ENCODE measurements around the gene NFX1.
"Not testable (repeated sequence)": the region's sequence is repeated elsewhere in the genome, so short reads cannot be mapped to it uniquely, and the experiment has no call there.

Gene NFX1

DNA sequence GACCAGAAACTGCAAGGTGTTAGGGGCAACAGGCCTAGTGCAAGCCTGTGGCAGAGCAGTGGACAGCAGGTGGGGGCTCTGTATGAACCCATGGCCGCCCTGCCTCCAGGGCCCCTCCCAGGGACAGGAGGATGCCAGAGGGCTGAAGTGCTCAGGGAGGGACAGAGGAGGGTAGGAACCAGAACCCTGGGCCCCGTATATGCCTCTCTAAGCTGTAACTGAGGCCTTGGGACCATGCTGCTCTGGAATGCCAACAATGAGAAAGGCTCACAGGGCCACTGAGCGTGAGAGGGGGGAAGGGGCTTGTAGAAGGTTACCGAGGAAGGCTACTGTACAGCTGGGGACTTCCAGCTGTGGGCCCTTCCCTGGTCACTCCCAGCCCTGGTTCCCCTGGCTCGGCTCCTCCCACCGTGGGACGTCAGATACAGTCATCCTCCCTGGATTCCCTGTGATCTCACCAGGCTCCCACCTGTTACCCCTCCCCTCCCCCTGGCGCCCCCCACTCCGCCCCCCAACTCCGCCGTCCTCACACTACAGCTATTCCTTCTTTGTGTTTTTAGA is 91.0 kb downstream of the NFX1 start:
- no peak; the same call in 1 of the 3 replicates for ATAC-seq
- no peak for TF ChIP-seq ZNF565 (CRISPR knock-in tag; conservative IDR thresholded peaks at IDR 0.05; ENCODE audit: low read depth)
- no peak for TF ChIP-seq OSR1 (CRISPR knock-in tag; IDR thresholded peaks at IDR 0.05)
- no peak for TF ChIP-seq ZNF8 (CRISPR knock-in tag; IDR thresholded peaks at IDR 0.05)
- TF ChIP-seq TOX (CRISPR knock-in tag; IDR thresholded peaks at IDR 0.05; ENCODE audit: borderline replicate concordance): no peak
- no peak for TF ChIP-seq GLIS3 (CRISPR knock-in tag; IDR thresholded peaks at IDR 0.05)

DNA sequence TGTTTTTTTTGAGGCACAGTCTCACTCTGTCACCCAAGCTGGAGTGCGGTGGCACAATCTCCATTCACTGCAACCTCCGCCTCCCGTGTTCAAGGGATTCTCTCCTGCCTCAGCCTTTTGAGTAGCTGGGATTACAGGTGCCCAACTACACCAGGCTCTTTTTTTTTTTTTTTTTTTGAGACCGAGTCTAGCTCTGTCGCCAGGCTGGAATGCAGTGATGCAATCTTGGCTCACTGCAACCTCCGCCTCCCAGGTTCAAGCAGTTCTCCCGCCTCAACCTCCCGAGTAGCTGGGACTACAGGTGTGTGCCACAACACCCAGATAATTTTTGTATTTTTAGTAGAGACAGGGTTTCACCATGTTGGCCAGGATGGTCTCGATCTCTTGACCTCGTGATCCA is 92.1 kb downstream of the NFX1 start:
- ATAC-seq: not testable (repeated sequence)

DNA sequence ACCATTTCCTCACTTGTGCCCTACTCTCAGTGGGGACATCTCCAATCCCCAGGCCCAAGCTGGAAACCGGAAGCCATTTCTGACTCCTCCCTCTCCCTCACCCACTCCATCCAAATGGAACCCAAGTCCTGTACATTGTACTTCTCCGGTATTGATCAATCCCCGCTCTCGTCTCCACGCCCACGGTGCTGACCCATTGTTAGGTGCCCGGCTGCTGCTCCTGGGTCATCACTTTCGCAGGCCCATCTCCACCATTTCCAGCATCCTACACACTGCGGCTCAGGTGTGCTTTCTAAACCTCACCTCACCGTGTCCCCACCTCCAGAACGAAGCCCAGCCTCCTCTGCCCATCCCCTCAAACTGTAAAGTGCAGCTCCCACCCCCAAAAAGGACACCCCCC is 93.1 kb downstream of the NFX1 start:
- not testable (repeated sequence) for ATAC-seq

DNA sequence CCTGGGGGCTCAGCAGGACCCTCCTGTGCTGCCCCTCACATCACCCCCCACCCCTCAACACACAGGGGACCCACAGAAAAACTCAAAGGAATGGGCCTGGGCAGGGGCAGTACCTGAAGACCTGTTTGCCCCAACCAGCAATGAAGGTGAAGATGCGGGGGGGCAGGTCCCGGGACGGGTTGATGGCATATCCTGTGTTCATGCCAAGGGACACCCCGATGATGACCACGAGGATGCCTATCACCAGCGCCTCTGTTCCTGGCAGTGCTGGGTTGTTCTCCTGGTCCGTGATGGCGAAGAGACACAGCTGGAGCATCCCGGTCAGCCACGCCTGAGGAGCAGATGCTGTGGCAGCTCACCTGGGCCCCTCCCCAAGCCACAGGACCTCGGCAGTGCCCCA is 95.2 kb downstream of the NFX1 start:
- not testable (repeated sequence) for ATAC-seq

DNA sequence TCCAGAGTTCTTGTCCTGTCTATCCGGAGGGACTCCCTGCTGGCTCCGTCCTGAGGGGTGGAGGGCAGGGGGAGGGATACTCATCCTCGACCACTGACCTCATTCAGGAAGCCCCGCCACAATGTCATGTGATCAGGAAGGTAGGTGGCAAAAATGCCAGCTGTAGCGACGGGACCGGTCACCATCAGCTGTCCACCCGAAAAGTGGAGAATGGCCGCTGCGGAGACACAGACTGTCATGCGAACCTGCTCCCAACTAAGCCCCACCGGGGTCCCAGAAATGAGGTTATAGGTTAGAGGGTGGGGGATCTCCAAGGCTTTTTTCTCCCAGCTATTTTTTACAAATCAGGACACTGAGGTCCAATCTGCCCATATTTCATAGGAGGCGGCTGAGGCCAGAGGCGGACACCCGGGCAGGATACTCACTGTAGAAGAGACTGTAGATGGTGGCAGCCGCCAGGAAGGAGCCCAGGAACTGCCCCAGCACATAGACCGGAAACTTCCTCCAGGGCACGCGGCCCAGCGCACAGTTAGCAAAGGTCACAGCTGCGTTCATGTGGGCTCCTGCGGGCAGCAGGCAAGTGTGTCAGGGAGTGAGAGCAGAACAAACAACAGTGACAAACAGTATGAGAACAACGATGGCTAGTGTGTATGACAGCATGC is 95.8 kb downstream of the NFX1 start:
- ATAC-seq: not testable (repeated sequence)

DNA sequence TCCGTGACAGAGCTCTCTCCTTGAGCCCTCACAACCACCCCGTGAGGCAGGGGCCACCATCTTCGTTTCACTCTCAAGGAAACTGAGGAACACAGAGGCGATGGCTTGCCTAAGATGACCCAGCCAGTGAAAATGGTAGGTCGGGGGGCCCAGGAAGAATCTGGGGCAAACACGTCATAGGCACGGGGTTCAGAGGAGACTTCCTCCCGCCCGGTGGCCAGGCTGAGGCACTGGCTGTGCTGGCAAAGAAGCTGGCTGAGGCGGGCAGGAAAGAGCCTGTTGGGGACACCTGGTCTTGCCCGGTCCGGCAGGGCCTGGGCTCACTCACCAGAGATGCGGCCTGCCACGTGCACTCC is 96.3 kb downstream of the NFX1 start:
- not testable (repeated sequence) for ATAC-seq

DNA sequence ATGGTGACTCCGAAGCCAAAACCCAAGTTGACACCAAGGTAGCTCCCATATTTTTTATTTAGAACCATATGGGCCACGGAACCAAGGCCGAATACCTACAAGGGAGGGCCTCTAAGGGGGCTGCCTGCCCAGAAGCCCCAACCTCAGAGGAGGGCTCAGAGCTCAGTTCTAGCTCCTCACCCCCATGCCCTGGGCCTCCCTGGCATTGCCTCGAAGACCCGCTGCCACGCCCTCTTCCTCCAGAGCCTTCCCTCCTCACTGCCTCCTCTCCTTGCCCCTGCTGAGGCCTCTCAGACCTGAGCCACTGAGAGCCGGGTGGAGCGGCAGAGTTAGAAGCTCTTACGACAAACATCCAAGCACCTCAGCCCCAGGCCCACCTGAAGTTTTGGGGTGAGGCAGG is 96.7 kb downstream of the NFX1 start:
- not testable (repeated sequence) for ATAC-seq

DNA sequence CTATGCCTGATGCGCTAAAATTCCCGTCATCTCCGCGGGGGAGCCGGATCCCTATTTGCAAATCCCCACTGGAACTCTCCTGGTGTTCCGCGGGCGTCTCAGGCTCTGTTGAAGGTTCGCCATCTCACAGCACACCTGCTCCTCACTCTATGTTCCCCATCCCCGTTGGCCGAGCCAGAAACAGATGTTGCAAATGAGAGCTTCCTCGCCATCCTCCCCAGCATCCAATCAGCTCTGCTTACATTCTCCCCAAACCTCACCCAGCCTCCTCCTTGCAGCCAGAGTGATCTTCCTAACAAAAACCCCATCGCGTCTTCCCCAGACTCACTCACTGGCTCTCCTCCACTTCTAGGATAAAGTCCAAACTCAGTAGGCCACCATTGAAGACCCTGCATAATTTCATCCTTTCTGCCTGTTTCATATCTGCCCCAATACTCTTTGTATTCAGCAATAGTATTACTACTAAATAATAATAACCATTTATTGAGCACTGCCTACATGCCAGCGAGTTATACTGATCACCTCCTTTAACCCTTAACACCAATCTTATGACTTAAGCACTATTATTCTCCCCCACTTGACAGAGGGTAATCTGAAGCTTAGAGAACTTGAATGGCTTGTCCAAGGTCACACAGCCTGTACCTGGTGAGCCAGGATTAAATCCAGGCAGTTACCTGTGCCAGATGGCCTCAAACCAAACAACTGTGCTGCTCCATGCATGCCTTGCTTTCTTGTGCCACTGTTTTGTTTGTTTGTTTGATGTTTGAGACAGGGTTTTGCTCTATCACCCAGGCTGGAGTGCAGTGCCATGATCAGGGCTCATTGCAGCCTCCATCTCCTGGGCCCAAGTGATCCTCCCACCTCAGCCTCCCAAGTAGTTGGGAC is 98.0 kb downstream of the NFX1 start:
- no peak for TF ChIP-seq OSR1 (CRISPR knock-in tag; IDR thresholded peaks at IDR 0.05)
- TF ChIP-seq RARB (CRISPR knock-in tag; IDR thresholded peaks at IDR 0.05): no peak
- ATAC-seq: no peak

DNA sequence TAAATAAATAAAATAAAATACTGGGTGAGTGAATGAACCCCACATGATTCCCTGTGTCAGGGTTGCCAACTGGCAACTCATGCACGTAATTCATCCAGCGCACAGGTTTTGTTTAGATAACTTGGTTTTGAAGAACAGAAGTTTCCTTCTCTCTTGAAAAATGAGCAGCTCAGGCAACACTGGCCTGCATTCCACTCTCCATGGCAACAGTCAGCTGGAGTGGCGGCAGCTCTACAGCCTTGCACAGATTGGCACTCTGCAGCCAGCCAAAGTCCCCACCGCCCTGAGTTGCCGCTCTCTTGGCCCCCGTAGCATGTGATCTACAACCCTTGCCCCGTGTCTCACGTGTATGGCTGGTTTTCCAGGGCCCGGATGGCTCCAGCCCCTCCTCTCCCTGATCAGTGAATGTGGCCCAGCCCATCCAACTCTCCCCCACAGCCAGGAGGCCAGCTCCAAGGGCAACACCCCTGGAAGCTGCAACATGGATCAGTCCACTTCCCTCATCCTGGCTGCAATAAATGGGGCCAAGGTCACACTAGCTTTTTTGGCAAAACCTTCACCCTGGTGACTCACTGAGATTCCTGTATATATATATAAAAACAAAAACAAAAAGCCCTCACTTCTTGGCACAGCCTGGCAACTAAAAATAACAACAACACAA is 100.9 kb downstream of the NFX1 start:
- ATAC-seq: peak; percentile 35; the same call in 1 of the 3 replicates
- peak; percentile 70 for TF ChIP-seq ZNF70 (CRISPR knock-in tag; IDR thresholded peaks at IDR 0.05)

DNA sequence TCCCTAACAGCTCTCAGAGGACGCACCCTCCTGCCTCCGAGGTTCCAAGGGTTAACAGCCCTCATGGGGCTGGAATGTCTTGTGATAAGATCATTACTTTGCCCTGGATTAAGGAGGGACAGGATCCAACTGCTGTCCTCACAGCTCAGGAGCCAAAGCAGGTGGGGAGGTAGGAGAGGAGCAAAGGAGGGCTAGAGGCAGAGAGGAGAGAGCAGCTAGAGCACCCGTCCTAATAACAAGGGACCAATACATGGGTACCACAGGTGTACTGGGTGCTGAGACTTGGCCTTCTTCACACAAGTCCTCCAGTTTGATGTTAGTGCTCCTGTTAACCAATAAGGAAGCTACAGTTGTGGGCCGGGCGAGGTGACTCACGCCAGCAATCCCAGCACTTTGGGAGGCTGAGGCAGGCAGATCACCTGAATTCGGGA is 102.3 kb downstream of the NFX1 start:
- not testable (repeated sequence) for ATAC-seq

DNA sequence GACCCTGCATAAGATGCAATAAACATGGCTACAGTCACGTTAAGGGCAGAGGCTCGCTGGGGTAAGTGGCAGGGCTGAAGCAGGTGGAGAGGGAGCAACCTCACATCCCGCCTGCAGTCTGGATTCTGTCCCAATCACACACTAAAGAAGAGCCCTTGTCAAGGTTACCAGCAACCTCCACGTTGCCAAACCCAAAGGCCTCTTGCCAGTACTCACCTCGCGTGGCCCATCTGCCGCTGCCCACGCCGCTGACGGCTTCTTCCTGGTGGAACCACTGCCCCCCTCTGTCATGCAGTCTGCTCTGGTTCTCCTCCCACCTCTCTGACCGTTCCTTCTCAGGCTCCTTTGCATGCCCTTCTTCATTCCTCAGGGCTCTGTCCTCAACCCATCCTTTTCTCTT is 103.3 kb downstream of the NFX1 start:
- TF ChIP-seq PPARA (CRISPR knock-in tag; IDR thresholded peaks at IDR 0.05; ENCODE audit: borderline replicate concordance): no peak
- no peak for TF ChIP-seq RARB (CRISPR knock-in tag; IDR thresholded peaks at IDR 0.05)
- TF ChIP-seq ZNF70 (CRISPR knock-in tag; IDR thresholded peaks at IDR 0.05): no peak
- TF ChIP-seq SNAI2 (CRISPR knock-in tag; IDR thresholded peaks at IDR 0.05): no peak
- TF ChIP-seq ZFP30 (CRISPR knock-in tag; IDR thresholded peaks at IDR 0.05): no peak
- TF ChIP-seq CSDC2 (CRISPR knock-in tag; IDR thresholded peaks at IDR 0.05): no peak
- ATAC-seq: no peak

DNA sequence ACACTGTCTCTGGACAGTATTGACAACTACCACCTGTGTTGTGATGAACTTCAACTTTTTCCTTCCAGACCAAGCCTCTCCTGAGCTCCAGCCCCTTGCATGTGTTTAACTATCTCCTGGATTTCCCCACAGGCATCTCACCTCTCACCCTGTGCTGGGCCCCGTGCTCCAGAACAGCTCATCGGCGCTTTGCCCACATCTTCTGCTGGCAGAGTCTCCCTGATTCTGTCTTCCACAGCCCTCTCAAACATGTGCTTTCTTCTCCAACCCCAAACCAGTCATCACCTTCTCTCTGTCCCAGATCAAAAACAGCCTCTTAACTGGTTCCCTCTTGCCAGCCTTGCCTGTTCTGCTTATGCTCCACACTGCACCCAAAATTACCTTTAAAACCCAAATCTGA is 103.7 kb downstream of the NFX1 start:
- ATAC-seq: not testable (repeated sequence)

DNA sequence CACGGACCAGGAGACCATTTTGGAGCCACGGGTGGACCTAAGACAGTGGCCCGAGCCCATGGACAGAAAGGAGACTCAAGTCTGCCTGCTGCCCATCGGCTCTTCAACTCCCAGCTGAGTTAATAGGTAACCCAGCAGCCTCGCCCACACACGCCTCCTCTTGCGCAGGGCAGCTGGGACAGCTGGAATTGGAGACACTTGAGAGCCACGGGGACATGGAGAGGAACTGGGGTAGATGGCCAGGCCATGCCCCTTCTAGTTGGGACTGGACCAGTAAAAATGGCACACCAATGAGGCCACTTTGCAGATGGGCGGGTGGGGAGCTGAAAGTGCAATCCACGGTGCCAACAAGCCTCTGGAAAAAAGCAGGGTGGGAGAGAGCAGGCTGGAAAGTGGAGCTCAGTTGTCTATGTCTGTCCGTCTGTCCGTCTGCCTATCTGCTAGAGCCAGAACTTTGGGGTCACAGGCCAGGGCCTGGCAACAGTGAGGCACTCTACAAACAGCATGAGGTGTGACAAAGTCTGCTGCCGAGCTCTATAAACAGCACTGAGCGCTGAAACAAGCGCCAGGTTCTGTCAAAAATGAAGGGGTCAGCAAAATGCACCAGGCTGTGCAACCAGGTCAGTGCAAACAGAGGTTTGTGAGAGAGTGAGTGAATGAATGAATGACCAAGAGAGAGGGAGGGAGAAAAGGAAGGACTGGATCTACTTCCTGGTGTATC is 105.0 kb downstream of the NFX1 start:
- not testable (repeated sequence) for ATAC-seq

DNA sequence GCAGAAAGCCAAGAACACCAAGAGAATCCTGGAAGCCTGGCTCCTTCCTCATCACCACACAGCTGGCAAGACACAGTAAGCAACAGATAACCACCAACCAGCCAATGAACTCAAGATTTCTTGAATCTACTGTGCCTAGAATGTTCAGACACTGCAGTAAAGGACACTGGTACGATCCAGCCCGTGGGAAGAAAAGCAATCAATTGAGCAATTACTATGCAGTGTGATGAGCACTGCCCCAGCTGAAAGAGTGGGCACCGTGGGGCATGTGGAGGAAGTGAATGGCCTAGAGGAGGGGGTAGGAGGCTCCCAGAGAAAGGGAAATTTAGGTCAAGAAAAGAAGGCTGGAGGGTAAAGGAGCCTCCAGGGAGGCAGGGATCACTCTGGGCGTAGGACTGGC is 107.5 kb downstream of the NFX1 start:
- not testable (repeated sequence) for ATAC-seq

DNA sequence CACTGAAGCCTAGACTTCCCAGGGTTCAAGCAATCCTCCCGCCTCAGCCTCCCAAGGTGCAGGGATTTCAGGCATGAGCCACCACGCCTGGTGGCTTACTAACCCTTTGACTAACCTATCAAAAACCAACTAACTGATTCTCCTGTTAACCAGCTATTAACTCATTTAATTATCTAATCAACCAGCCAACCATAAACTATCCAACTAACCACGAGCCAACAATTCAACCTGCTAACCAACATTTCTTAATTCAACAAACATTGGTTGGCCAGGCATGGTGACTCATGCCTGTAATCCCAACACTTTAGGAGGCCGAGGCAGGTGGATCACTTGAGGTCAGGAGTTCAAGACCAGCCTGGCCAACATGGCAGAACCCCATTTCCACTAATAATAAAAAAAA is 108.7 kb downstream of the NFX1 start:
- not testable (repeated sequence) for ATAC-seq

DNA sequence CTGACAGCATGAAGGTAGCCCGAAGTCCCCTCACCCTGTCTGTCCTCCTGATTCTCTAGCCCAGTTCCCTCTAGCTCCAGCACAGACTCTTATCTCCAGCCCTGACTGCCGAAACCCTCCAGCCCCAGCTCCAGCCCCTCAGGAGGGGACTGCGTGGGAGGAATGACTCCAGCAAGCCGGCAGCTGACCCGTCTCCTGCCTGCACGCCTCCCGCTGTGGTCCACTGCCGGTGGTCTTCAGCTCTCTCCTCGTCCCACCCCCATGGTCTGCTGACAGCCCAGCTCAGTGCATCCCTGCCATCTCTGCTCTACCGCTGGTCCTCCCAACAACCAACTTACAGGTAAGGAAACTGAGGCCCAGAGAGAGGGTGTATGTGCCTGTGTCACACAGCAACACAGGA is 111.5 kb downstream of the NFX1 start:
- ATAC-seq: not testable (repeated sequence)

DNA sequence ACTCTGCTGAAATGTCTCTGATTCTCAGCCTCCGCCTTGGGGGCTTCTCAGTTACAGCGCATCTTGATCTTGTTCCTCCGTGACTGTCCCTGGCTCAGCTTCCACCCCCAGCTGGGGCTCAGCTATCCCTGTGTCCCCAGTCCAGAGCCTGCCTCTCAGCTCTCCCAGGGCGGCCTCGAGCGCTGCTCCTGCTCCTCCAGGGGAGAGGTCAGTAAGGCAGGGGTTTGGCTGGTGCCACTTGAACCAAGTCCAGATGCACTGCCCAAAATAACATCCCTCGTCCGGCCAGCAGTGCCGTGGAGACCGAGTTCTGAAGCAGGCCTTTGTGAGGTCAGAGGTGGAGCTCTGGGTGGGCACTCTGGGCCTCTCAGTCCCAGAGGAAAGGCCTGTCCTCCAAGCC is 112.1 kb downstream of the NFX1 start, which contains the start of gene AQP7:
Gene AQP7 (minus strand): TSS at position 198 of the 400 bp plus-strand sequence. CDS start 1,306 bp downstream, outside the sequence.
- ATAC-seq: not testable (repeated sequence)

All from SK-N-SH treated with all-trans-retinoic acid at 6 μM for 48 hours (cell line).